GM12891 (cell line): ENCODE results near the gene ATP1B3.

Experiments used
- PAX5 ChIP-seq: IDR thresholded peaks from 2 replicates; pipeline ENCODE4 v1.6.1; 2011; ENCODE audit warnings: low read length, moderate library complexity, mild to moderate bottlenecking; ENCODE audit not compliant: insufficient read depth, severe bottlenecking
- POLR2A ChIP-seq: IDR thresholded peaks from 2 replicates; pipeline ENCODE4 v1.6.1; 2011; ENCODE audit warnings: low read depth, low read length, control low read depth
- POLR2AphosphoS5 ChIP-seq: IDR thresholded peaks from 2 replicates; pipeline ENCODE4 v1.6.1; 2011; ENCODE audit warnings: low read depth, low read length, control low read depth
- SPI1 ChIP-seq: IDR thresholded peaks from 2 replicates; pipeline ENCODE4 v1.6.1; 2011; ENCODE audit warnings: low read depth, low read length, control low read depth
- TAF1 ChIP-seq: IDR thresholded peaks from 2 replicates; pipeline ENCODE4 v1.6.1; 2011; ENCODE audit warnings: low read depth, low read length, control low read depth

DNA sequence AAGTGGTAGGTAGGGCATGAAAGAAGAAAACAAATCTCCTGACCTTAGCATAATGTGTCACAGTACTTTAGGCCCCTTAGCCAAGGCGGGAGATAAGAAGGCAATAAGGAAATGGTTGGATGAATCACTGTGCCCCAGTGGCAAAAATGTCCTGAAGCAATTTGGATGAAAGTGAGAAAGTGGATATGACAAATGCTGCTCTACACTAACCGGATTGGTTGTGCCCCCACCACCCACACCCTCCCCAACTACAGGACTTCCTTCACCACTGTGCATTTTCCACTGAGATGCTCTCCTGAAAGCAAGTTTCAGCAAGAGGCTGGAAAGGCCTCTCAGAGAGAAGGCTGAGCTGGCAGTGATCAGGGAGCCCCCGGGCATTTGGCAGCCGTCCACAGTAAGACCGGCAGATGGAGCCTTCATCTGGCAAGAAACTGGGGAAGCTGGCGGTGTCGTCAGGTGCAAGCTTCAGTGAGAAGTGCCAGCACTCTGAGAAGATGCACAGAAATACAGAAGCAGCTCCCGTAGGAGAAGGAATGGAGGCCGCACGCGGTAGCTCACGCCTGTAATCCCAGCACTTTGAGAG, 63.8 kb downstream of the ATP1B3 start:
- no peak for TF ChIP-seq SPI1
- TF ChIP-seq POLR2A = no peak
- no peak for TF ChIP-seq PAX5
- TF ChIP-seq POLR2AphosphoS5 = no peak
- no peak for TF ChIP-seq TAF1
